HCT116 (cell line): ENCODE data around the gene KRT86. TPM values are rescaled to one million over a fixed set of nuclear protein-coding genes. Genes with fewer than 3 reads are reported as not detected.

Experiments
- ATAC-seq: fragments of 200-7000 bp; cut with Tn5 transposase; 2 replicates; pipeline ENCODE4 v1.9.1; 2020; ENCODE audit warnings: mild to moderate bottlenecking, moderate library complexity
- BruUV-seq: library from RNA; stranded (reverse); fragments of 400-500 nt; replicated peaks from 2 replicates; lab custom pipeline; 2021; lab: Mats Ljungman, UMichigan
- CTCF ChIA-PET: fragments of 300-600 bp; sonication (Branson Sonifier 250); formaldehyde crosslinking; loops from one replicate; lab custom pipeline; 2021; ENCODE audit warnings: antibody characterized with exemption; lab: Charles Lee
- POLR2A ChIA-PET: fragments of 300-600, 350-600 bp; sonication (Branson Sonifier 250); formaldehyde crosslinking; loops from one replicate; lab custom pipeline; 2021; ENCODE audit warnings: antibody characterized with exemption; lab: Charles Lee
- RAD21 ChIA-PET, 2 experiments: fragments of 300-600 bp; sonication (Branson Sonifier 250); formaldehyde crosslinking; loops; one replicate each; lab custom pipeline; 2023; ENCODE audit warnings: low total read pairs in 2 of 2; ENCODE audit not compliant: uncharacterized antibody in 2 of 2, unreplicated experiment in 2 of 2, low non-redundant PET in 1 of 2; lab: Charles Lee
- DNase-seq: peaks from one replicate; pipeline ENCODE4 v3.0.0-alpha.2; 2010; ENCODE audit warnings: low read depth, low spot score
- H2AFZ ChIP-seq: fragments of 200-600 bp; shearing (Covaris generic), sonication (generic); 2 replicates; pipeline ENCODE4 v1.6.1; 2017; ENCODE audit warnings: low read depth, mixed run types, mixed read lengths, antibody characterized with exemption, low read length; ENCODE audit not compliant: poor library complexity, severe bottlenecking
- H3K27ac ChIP-seq: 2 replicates; pipeline ENCODE4 v1.5.1; 2012; ENCODE audit warnings: low read depth, low read length
- H3K27me3 ChIP-seq: fragments of 200-600 bp; sonication (generic); 2 replicates; pipeline ENCODE4 v1.6.1; 2016; ENCODE audit warnings: mixed run types, low read length, mixed read lengths; ENCODE audit not compliant: insufficient read depth
- H3K36me3 ChIP-seq, 2 experiments: fragments of 200-500 bp in 1 of 2; fragments of 200-600 bp in 1 of 2; sonication (Bioruptor generic) in 1 of 2; sonication (generic) in 1 of 2; 2 replicates each; pipeline versions ENCODE4 v1.5.1 to v1.6.1; 2014 to 2016; ENCODE audit warnings: low read length in 2 of 2, inconsistent platforms in 1 of 2, mixed read lengths in 1 of 2, mixed run types in 1 of 2; ENCODE audit not compliant: insufficient read depth in 2 of 2, control insufficient read depth in 1 of 2
- H3K4me1 ChIP-seq, 2 experiments: fragments of 200-600 bp in 1 of 2; sonication (generic) in 1 of 2; 2 replicates each; pipeline versions ENCODE4 v1.5.1 to v1.6.1; 2012 to 2017; ENCODE audit warnings: low read length in 2 of 2, inconsistent platforms in 1 of 2, mild to moderate bottlenecking in 1 of 2, mixed read lengths in 1 of 2, mixed run types in 1 of 2, moderate library complexity in 1 of 2; ENCODE audit not compliant: insufficient read depth in 2 of 2, control insufficient read depth in 1 of 2
- H3K4me2 ChIP-seq: fragments of 200-600 bp; sonication (generic); 2 replicates; pipeline ENCODE4 v1.6.1; 2017; ENCODE audit warnings: mixed run types, low read length, mixed read lengths
- H3K4me3 ChIP-seq, 2 experiments: fragments of 200-600 bp in 1 of 2; sonication (generic) in 1 of 2; replicated peaks in 1 of 2; 2 replicates each; pipeline ENCODE4 v1.5.1; 2011 to 2016; ENCODE audit warnings: low read length in 2 of 2, control low read depth in 1 of 2, low read depth in 1 of 2, mild to moderate bottlenecking in 1 of 2, mixed read lengths in 1 of 2, mixed run types in 1 of 2
- H3K79me2 ChIP-seq: fragments of 200-600 bp; sonication (generic); 2 replicates; pipeline ENCODE4 v1.6.1; 2017; ENCODE audit warnings: mild to moderate bottlenecking, mixed run types, low read length, moderate library complexity, mixed read lengths; ENCODE audit not compliant: insufficient read depth
- H3K9ac ChIP-seq: fragments of 200-600 bp; sonication (generic); 2 replicates; pipeline ENCODE4 v1.6.1; 2016; ENCODE audit warnings: low read length, mixed read lengths
- H3K9me2 ChIP-seq: fragments of 200-600 bp; sonication (generic), shearing (Covaris generic); 2 replicates; pipeline ENCODE4 v1.6.1; 2017; ENCODE audit warnings: mixed run types, mild to moderate bottlenecking, moderate library complexity; ENCODE audit not compliant: insufficient read depth
- H3K9me3 ChIP-seq, 2 experiments: fragments of 200-500 bp in 1 of 2; fragments of 200-600 bp in 1 of 2; sonication (Bioruptor generic) in 1 of 2; sonication (generic) in 1 of 2; 2 replicates each; pipeline ENCODE4 v1.6.1; 2014 to 2017; ENCODE audit warnings: low read length in 2 of 2, mixed read lengths in 2 of 2, inconsistent platforms in 1 of 2, low read depth in 1 of 2, mild to moderate bottlenecking in 1 of 2, mixed run types in 1 of 2, moderate library complexity in 1 of 2; ENCODE audit not compliant: control insufficient read depth in 1 of 2, insufficient read depth in 1 of 2
- H4K20me1 ChIP-seq: fragments of 200-600 bp; sonication (generic), shearing (Covaris generic); 2 replicates; pipeline ENCODE4 v1.6.1; 2017; ENCODE audit warnings: mixed run types, mild to moderate bottlenecking, moderate library complexity; ENCODE audit not compliant: insufficient read depth
- ATF3 ChIP-seq: IDR thresholded peaks from 2 replicates; pipeline ENCODE4 v1.6.1; 2012
- CBX3 ChIP-seq: IDR thresholded peaks from 2 replicates; pipeline ENCODE4 v1.6.1; 2012; ENCODE audit warnings: low read depth
- CEBPB ChIP-seq: IDR thresholded peaks from 2 replicates; pipeline ENCODE4 v1.6.1; 2012; ENCODE audit warnings: low read depth
- CTCF ChIP-seq, 3 experiments: fragments of 200-600 bp in 1 of 3; sonication (generic) in 1 of 3; IDR thresholded peaks in 2 of 3; conservative IDR thresholded peaks in 1 of 3; 2 replicates each; pipeline ENCODE4 v1.5.1; 2012 to 2017; ENCODE audit warnings: low read depth in 2 of 3, low read length in 2 of 3, antibody characterized with exemption in 1 of 3, borderline replicate concordance in 1 of 3, control low read depth in 1 of 3, mild to moderate bottlenecking in 1 of 3, mixed read lengths in 1 of 3, mixed run types in 1 of 3, moderate library complexity in 1 of 3; ENCODE audit not compliant: insufficient read depth in 1 of 3
- ELF1 ChIP-seq: IDR thresholded peaks from 2 replicates; pipeline ENCODE4 v1.6.1; 2012; ENCODE audit warnings: low read depth, borderline replicate concordance
- FOSL1 ChIP-seq: IDR thresholded peaks from 2 replicates; pipeline ENCODE4 v1.6.1; 2012; ENCODE audit warnings: low read depth
- JUND ChIP-seq: IDR thresholded peaks from 2 replicates; pipeline ENCODE4 v1.6.1; 2012
- MAX ChIP-seq: IDR thresholded peaks from 2 replicates; pipeline ENCODE4 v1.6.1; 2012
- POLR2AphosphoS5 ChIP-seq: IDR thresholded peaks from 2 replicates; pipeline ENCODE4 v1.6.1; 2011; ENCODE audit warnings: mild to moderate bottlenecking, low read depth, low read length, moderate library complexity
- RAD21 ChIP-seq: IDR thresholded peaks from 2 replicates; pipeline ENCODE4 v1.6.1; 2012; ENCODE audit warnings: low read depth, mild to moderate bottlenecking
- SIN3A ChIP-seq: IDR thresholded peaks from 2 replicates; pipeline ENCODE4 v1.6.1; 2012; ENCODE audit warnings: low read depth
- TCF7L2 ChIP-seq: IDR thresholded peaks from 2 replicates; pipeline ENCODE4 v1.7.0; 2011; ENCODE audit warnings: borderline replicate concordance, inconsistent platforms; ENCODE audit not compliant: insufficient read depth, insufficient read length; ENCODE audit errors: extremely low read depth
- ZFX ChIP-seq: fragments of 450-650 bp; IDR thresholded peaks from 2 replicates; pipeline ENCODE4 v1.6.1; 2017
- ZNF274 ChIP-seq: fragments of 200-500 bp; sonication (Bioruptor generic); IDR thresholded peaks from 2 replicates; pipeline ENCODE4 v1.6.1; 2014; ENCODE audit warnings: mild to moderate bottlenecking, low read depth, low read length, inconsistent platforms
- intact Hi-C: fragments of 100-400 bp; cut with micrococcal nuclease; formaldehyde crosslinking; loops from 2 replicates; pipeline ENCODE4 v1.10.0; 2022
- total RNA-seq: library from RNA; stranded (reverse); gene quantifications from one replicate; pipeline ENCODE4 v1.2.1, GENCODE V29; 2021; ENCODE audit not compliant: unreplicated experiment

KRT86 gene
- total RNA-seq, 1 experiment from 2014 or later = 1.5 TPM

- no peaks in the 10 kb centered on the region for H3K9me3 ChIP-seq
- H3K9ac ChIP-seq = no peak overlapping the region
- H2AFZ ChIP-seq = no peak overlapping the region
- no peaks in the 10 kb centered on the region for H3K79me2 ChIP-seq
- intact Hi-C loops = no loop called here
- no peak for DNase-seq
- no peaks in the 10 kb centered on the region for H4K20me1 ChIP-seq
- CTCF ChIA-PET = no interaction called here
- TF ChIP-seq JUND (no peak), MAX (no peak), SIN3A (no peak), ELF1 (no peak), ZFX (no peak), RAD21 (no peak), POLR2AphosphoS5 (no peak), FOSL1 (no peak), TCF7L2 (no peak), CEBPB (no peak), CTCF (IDR thresholded peaks at IDR 0.05 in 2 of 3, conservative IDR thresholded peaks at IDR 0.05 in 1 of 3; ENCODE audit: borderline replicate concordance in 1 of 3, insufficient read depth in 1 of 3, low read depth in 2 of 3, low read length in 2 of 3) (no peak), CBX3 (no peak), ZNF274 (no peak), ATF3 (no peak)
- no peak overlapping the region for H3K27ac ChIP-seq
- RAD21 ChIA-PET = no interaction called here
- no peaks in the 10 kb centered on the region; the same call in 1 of the 2 replicates for H3K27me3 ChIP-seq
- H3K4me2 ChIP-seq = no peak overlapping the region
- no TSS peak for BruUV-seq
- no peaks in the 10 kb centered on the region for H3K9me2 ChIP-seq
- H3K4me1 ChIP-seq = no peaks in the 10 kb centered on the region; a peak in 1 of 4 replicates
- POLR2A ChIA-PET = no interaction called here
- ATAC-seq = no peak
- H3K4me3 ChIP-seq = no peak overlapping the region
- H3K36me3 ChIP-seq = no peaks in the 10 kb centered on the region
These were observed 82.5 kb downstream of the KRT86 start for GRCh38 chr12:52356762-52357580.

Other genes with a start within 250 kb of the KRT86 start
- 35.3 TPM for gene NR4A1, start 223.2 kb upstream of the KRT86 start, total RNA-seq
- 49.2 TPM for gene ATG101, start 204.7 kb upstream of the KRT86 start, total RNA-seq
- gene SMIM41, start 194.9 kb upstream of the KRT86 start, total RNA-seq = not detected
- gene KRT80, start 82.6 kb upstream of the KRT86 start, total RNA-seq = 8.8 TPM
- 72.6 TPM for gene KRT7, start 41.4 kb upstream of the KRT86 start, total RNA-seq
- gene KRT81, start 16.9 kb downstream of the KRT86 start, total RNA-seq = 0.84 TPM
- not detected for gene KRT83, start 46.8 kb downstream of the KRT86 start, total RNA-seq
- not detected for gene KRT85, start 92.8 kb downstream of the KRT86 start, total RNA-seq
- gene KRT84, start 111.0 kb downstream of the KRT86 start, total RNA-seq = not detected
- gene KRT82, start 131.7 kb downstream of the KRT86 start, total RNA-seq = not detected
- gene KRT75, start 159.7 kb downstream of the KRT86 start, total RNA-seq = not detected
- gene KRT6B, start 177.5 kb downstream of the KRT86 start, total RNA-seq = not detected
- gene KRT6C, start 199.2 kb downstream of the KRT86 start, total RNA-seq = not detected
- gene KRT6A, start 218.6 kb downstream of the KRT86 start, total RNA-seq = 0.66 TPM
- gene KRT5, start 245.7 kb downstream of the KRT86 start, total RNA-seq = 0.44 TPM